ENCODE data around the gene ARHGEF19. TPM values are rescaled to one million over a fixed set of nuclear protein-coding genes. Genes with fewer than 3 reads are reported as not detected.

The ARHGEF19 gene
- total RNA-seq, 1 donor from 2014 or later, result 29.5 TPM

DNA sequence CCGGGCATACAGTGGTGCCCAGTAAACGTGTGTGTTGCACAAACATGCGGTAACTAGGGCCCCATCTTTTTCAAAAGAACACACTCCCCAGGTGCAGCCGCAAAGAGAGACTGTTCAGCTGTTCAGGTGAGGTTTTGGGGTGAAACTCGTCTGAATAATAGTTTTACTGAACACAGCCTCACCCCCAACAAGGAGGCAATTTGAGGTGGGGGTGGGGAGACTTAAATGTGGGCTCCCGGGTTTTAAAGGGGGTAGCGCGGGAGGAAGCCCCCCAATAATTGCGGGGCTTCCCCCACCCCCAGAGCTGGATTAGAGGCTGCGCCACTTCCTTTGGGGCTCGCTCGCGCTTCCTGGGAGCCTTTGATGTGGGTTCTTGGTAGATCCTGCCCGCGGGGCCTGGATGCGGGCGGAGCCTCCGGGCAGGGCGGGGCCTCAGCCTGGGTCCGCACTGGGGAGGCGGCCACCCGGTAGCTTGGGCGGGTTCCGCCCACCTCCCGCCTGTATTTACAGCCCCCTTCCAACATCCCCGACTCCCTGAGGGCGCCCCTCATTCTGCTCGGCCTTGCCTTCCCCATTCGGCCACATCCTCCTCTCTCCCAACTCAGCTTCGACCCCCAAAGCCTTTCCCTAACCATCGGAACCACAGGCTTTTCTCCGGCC, 50.2 kb downstream of the ARHGEF19 start:
- Mint-ChIP-seq H3K4me1 (ENCODE audit: unreplicated experiment) (peaks cover 37% of the 10 kb centered on the region), H3K36me3 (no peaks in the 10 kb centered on the region), H3K27ac (no peak overlapping the region), H3K9me3 (no peaks in the 10 kb centered on the region), H3K27me3 (peaks cover 4% of the 10 kb centered on the region), H3K4me3 (no peak overlapping the region)
- no peak for DNase-seq (ENCODE audit: extremely low spot score, unreplicated experiment)
- TF ChIP-seq, protein P1, sequence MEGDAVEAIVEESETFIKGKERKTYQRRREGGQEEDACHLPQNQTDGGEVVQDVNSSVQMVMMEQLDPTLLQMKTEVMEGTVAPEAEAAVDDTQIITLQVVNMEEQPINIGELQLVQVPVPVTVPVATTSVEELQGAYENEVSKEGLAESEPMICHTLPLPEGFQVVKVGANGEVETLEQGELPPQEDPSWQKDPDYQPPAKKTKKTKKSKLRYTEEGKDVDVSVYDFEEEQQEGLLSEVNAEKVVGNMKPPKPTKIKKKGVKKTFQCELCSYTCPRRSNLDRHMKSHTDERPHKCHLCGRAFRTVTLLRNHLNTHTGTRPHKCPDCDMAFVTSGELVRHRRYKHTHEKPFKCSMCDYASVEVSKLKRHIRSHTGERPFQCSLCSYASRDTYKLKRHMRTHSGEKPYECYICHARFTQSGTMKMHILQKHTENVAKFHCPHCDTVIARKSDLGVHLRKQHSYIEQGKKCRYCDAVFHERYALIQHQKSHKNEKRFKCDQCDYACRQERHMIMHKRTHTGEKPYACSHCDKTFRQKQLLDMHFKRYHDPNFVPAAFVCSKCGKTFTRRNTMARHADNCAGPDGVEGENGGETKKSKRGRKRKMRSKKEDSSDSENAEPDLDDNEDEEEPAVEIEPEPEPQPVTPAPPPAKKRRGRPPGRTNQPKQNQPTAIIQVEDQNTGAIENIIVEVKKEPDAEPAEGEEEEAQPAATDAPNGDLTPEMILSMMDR (conservative IDR thresholded peaks at IDR 0.05), result no peak

DNA sequence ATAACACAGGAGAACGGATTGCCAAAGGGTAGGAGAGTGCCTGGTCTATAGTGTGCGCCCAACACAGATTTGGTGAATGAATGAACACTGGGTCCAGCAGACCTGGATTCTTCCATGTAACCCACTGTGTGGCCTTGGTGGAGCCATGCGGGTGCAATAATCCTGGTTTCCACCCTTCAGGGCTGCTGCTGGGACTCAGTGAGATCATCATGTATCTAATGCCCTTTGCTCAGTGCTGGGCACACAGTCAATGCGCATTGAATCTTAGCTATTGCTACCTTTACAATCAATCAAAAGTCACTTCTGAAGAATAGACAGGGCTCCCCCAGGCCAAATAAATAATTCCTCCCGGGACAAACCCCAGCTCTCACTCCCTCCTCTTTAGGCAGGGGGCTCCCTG, 50.7 kb downstream of the ARHGEF19 start:
- no peak overlapping the region for H3K4me3 Mint-ChIP-seq
- peaks cover 4% of the 10 kb centered on the region for H3K27me3 Mint-ChIP-seq
- H3K4me1 Mint-ChIP-seq (ENCODE audit: unreplicated experiment), result peaks cover 43% of the 10 kb centered on the region
- H3K9me3 Mint-ChIP-seq, result no peaks in the 10 kb centered on the region
- TF ChIP-seq, protein P1 (conservative IDR thresholded peaks at IDR 0.05), result no peak
- H3K27ac Mint-ChIP-seq, result peak overlapping the region; percentile 20
- no peaks in the 10 kb centered on the region for H3K36me3 Mint-ChIP-seq
- no peak for DNase-seq (ENCODE audit: extremely low spot score, unreplicated experiment)

DNA sequence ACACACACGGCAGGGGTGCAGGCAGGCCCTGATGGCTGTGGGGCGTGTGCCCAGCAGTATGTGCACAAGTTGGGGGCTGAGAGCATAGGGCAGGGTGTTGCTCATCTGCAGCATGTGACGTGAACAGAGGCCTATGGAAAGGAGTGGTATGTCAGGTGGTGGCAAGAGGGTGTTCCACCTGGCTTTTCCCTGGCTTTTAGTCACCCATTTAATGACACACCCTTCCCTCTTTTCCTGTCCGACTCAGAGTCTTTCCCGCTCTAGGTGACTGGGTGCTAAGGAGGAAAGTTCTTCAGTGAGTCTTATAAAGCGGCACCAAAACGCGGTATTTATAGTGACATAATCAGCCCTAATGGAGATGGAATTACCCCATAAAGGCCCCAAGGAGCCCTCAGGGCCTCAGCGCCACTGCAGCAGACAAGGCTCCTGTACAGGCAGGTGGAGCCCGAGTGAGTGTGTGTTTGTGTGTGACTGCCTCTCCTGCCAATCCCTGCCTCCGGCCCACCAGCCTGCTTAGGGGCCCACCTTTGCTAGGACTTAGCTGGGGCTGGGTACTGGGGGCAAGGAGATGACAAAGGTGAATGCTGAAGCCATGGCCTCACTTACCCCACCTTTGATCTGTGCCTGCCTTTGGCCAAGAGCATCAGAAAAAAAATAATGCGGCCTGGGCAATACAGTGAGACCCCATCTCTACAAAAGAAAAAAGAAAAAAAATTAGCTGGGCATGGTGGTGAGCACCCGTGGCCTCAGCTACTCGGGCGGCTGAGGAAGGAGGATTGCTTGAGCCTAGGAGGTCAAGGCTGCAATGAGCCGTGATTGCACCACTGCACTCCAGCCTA, 53.2 kb downstream of the ARHGEF19 start:
- Mint-ChIP-seq H3K4me1 (ENCODE audit: unreplicated experiment) (peaks cover 25% of the 10 kb centered on the region), H3K4me3 (peak overlapping the region; percentile 45), H3K9me3 (no peaks in the 10 kb centered on the region)

DNA sequence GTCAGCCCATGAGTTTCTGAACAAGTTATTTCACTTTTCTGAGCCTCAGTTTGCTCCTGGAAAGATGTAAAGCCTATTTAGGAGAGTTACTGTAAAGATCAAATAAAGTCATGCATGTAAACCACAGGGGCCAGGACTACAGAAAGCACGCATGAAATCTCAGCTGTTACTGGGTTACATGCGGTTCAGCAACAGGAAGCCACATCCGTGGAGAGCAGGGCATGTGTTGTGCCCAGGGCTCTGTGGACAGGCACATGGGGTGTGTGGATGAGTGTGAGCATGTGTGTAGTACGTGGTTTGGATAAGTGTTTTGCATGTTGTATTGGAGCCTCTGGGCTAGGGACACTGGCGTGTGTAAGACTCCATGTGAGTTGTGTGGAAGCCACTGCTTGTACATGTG, 54.4 kb downstream of the ARHGEF19 start:
- Mint-ChIP-seq H3K9me3 (no peaks in the 10 kb centered on the region), H3K4me3 (peak overlapping the region; percentile 97), H3K27me3 (peaks cover 4% of the 10 kb centered on the region), H3K4me1 (ENCODE audit: unreplicated experiment) (peaks cover 28% of the 10 kb centered on the region), H3K36me3 (no peaks in the 10 kb centered on the region), H3K27ac (peak overlapping the region; percentile 99)
- TF ChIP-seq, protein P1 (conservative IDR thresholded peaks at IDR 0.05), result no peak
- DNase-seq (ENCODE audit: extremely low spot score, unreplicated experiment), result no peak

More for the DNA sequence above, 53.2 kb downstream of the ARHGEF19 start:
- TF ChIP-seq, protein P1 (conservative IDR thresholded peaks at IDR 0.05), result no peak
- Mint-ChIP-seq H3K36me3 (no peaks in the 10 kb centered on the region), H3K27me3 (peaks cover 4% of the 10 kb centered on the region), H3K27ac (peak overlapping the region; percentile 99)
- no peak for DNase-seq (ENCODE audit: extremely low spot score, unreplicated experiment)

DNA sequence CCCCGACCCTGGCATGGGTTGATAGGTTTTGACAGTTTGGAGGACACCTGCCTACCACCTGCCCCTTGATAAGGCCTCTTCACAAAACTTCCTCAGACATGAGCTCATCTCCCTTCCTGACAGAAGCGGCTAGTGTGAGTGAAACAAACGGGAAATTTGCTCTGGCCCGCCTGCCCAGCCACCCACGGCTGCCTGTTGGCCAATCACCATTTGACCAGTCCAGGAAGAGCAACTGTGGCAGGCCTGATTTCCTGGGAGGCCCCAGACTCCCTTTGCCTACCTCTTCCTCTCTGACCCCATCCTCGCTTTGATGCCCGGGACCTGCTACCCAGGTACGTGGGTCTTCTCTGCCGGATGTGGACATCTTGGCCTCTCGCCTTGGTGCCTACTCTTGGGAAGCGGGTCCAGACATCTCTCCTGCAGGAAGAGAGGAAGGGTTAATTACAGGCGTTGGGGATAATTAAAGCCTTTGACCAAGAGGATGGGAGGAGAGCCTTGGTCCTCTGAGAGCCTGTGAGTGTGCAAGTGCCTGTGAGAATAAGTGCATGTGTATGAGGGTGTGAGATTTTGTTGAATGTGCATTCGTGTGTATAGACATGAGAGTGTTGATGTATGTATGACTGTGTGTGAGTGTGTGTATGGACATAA, 55.5 kb downstream of the ARHGEF19 start:
- Mint-ChIP-seq H3K36me3 (no peaks in the 10 kb centered on the region), H3K27me3 (peaks cover 4% of the 10 kb centered on the region), H3K9me3 (no peaks in the 10 kb centered on the region), H3K4me3 (peak overlapping the region; percentile 97), H3K4me1 (ENCODE audit: unreplicated experiment) (peaks cover 29% of the 10 kb centered on the region), H3K27ac (peak overlapping the region; percentile 99)
- DNase-seq (ENCODE audit: extremely low spot score, unreplicated experiment), result no peak
- TF ChIP-seq, protein P1 (conservative IDR thresholded peaks at IDR 0.05), result no peak

Measured in type B pancreatic cell (in vitro differentiated cells).